Anterior cingulate cortex (tissue), 58 donors: ENCODE measurements around the gene RNF213.

ENCODE experiments used
- DNase-seq, 58 donors: peaks; one replicate each; lab custom pipeline; 2025; lab: John Stamatoyannopoulos, UW

The RNF213 gene

GRCh38 chr17:80380068-80380467, 119.4 kb downstream of the RNF213 start:
- DNase-seq = no peak

- no peak for DNase-seq
Measured at GRCh38 chr17:80380555-80381002, 119.9 kb downstream of the RNF213 start.

GRCh38 chr17:80381416-80381923, 120.8 kb downstream of the RNF213 start:
- no peak for DNase-seq

GRCh38 chr17:80382446-80382845, 121.8 kb downstream of the RNF213 start:
- no peak for DNase-seq

GRCh38 chr17:80382956-80383355, 122.3 kb downstream of the RNF213 start:
- DNase-seq = no peak

GRCh38 chr17:80384078-80384960, 123.7 kb downstream of the RNF213 start:
- DNase-seq = no peak

GRCh38 chr17:80385046-80385445, 124.4 kb downstream of the RNF213 start:
- no peak for DNase-seq

- DNase-seq = no peak
Measured at GRCh38 chr17:80386341-80386740, 125.7 kb downstream of the RNF213 start.

- DNase-seq = no peak
Measured at GRCh38 chr17:80387071-80387470, 126.4 kb downstream of the RNF213 start.

- no peak for DNase-seq
Measured at GRCh38 chr17:80388175-80388574, 127.5 kb downstream of the RNF213 start.

- DNase-seq = no peak
Measured at GRCh38 chr17:80388601-80389000, 127.9 kb downstream of the RNF213 start.

GRCh38 chr17:80389011-80389995, 128.7 kb downstream of the RNF213 start:
- DNase-seq = no peak

- no peak for DNase-seq
Measured at GRCh38 chr17:80393241-80393890, 132.7 kb downstream of the RNF213 start.

GRCh38 chr17:80393961-80394360, 133.3 kb downstream of the RNF213 start:
- DNase-seq = no peak

GRCh38 chr17:80394629-80395216, 134.1 kb downstream of the RNF213 start:
- no peak for DNase-seq

- no peak for DNase-seq
Measured at GRCh38 chr17:80395402-80396151, 134.9 kb downstream of the RNF213 start.

GRCh38 chr17:80396157-80397033, 135.7 kb downstream of the RNF213 start:
- DNase-seq = no peak

GRCh38 chr17:80397034-80397387, 136.4 kb downstream of the RNF213 start:
- no peak for DNase-seq
